HG03565 (cell line): Measurements from ENCODE around the gene MAP3K13.
A peak's percentile ranks its signal among the peaks of the same experiment; 100 is the strongest.
"Not testable (repeated sequence)": the region's sequence is repeated elsewhere in the genome, so short reads cannot be mapped to it uniquely, and the experiment has no call there.

ENCODE experiments used
- ATAC-seq: cut with Tn5 transposase; IDR thresholded peaks from one replicate; pipeline ENCODE4 v1.9.1; 2021; ENCODE audit warnings: mild to moderate bottlenecking, moderate library complexity; ENCODE audit not compliant: unreplicated experiment

The MAP3K13 gene

DNA sequence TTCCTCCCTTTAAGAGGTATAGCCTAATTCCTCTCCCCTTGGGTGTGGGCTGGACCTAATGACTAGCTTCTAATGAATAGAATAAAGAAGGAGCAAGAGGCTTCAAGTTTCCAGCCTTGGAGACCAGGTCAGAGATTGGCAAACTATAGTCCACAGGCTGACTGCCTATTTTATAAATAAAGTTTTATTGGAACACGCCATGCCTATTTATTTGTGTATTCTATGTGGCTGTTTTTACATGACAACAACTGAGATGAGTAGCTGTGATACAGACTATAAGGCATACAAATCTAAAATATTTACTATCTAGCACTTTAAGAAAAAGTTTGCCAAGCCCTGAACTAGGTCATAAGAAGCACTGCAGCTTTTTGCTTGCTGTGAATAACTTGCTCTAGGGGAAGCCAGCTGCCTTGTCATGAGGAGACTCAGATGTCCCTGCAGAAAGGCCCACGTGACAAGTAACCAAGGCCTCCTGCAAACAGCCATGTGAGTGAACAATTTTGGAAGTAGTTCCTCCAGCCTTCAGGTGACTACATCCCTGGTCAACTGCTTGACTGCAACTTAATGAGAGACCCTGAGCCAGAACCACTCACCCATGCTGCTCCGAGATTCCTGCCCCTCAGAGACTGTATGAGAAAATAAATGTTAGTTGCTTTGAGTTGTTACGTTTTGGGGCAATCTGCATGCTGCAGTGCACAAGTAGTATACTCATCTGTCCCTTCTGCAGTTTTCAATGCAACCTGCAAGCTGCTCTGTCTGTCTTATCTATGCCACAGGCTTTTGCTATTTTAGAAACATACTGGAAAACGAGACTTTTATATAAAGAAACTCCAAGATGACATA, 21.1 kb upstream of the MAP3K13 start:
- ATAC-seq: no peak

DNA sequence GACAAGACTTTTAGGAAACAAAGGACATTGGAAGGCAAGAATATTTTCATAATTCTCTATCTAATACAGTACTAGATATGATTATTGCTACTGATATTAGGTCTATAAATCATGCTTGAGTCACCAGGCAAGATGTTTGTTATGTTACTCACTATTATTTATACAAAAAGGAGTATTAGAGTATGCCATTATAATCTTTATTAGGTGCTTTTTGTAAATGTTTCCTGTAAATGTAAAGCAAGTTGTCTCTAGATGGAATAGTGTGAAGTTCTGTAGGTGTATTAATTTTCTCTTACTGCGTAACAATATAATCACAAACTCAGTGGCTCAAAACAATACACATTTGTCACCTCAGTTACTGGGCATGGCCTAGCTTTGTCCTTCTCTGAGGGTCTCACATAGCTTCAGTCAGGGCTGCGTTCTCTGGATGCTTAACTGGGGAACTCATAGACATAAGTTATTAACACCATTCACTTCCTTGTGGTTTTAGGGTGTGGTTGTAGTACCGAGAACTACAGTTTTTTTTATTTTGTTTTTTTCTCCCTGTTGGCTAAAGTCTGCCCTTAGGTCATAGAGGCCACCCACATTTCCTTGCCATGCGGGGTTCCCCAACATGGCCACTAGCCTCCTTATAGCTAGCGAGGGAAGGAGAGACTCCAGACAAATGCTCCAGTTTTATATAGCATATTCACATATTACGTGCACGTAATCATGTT, 20.3 kb upstream of the MAP3K13 start:
- ATAC-seq: no peak

DNA sequence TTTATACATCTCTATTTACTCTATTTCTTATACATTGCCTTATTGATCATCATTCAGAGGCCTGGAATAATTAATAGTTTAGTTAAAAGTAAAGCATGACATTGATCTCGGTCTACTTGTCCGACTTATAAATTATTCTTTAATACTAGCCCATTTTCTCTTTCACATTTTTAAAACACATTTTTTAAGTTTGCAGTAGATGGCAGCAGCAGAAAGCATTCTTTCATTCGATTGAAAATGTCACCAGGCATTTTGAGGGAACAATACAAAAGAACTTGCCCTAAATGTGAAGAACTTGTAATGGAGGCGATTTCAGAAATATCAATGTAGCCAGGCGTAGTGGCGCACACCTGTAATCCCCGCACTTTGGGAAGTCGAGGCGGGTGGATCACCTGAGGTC, 15.5 kb upstream of the MAP3K13 start:
- no peak for ATAC-seq

DNA sequence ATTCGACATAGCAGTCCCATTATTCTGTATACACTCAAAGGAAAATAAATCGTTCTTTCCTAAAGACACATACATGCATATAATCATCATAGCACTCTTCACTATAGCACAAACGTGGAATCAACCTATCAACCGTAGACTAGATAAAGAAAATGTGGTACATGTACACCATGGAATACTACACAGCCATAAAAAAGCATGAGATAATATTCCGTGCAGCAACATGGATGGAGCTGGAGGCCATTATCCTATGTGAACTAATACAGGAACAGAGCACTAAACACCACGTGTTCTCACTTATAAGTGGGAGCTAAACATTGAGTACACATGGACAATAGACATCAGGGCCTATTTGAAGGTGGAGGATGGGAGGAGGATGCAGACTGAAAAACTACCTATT, 12.1 kb upstream of the MAP3K13 start:
- no peak for ATAC-seq

DNA sequence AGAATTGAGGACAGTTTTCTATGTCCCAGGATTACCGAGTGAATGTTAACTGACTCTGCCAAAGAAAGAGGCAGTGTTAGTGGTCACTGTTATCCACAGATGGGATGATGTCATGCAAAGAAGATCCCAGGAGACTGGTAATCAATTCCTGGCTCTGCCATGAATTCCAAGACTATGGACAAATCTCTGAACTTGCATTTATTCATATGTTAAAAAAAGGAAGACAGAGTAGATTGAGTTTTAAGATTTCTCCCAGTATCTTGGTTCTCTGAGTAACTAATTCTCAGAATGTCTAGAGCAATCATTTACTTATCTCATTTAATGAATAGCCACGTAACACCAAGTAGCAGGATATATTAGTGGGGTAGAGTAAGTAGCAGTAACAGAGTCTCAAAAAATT, 11.5 kb upstream of the MAP3K13 start:
- ATAC-seq: no peak

DNA sequence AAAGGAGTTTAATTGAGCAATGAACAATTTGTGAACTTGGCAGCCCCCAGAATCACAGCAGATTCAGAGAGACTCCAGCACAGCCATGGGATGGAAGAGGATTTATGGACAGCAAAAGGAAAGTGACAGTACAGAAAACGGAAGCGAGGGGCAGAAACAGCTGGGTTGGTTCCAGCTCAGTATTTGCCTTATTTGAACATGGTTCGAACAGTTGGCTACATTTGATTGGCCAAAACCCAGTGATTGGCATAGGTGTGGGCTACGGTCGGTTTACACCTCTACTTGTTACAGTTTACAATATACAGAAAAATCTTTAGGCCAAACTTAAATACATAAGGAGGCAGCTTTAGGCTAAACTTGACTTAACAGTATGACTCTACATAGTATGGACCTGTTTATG, 9.7 kb upstream of the MAP3K13 start:
- no peak for ATAC-seq

DNA sequence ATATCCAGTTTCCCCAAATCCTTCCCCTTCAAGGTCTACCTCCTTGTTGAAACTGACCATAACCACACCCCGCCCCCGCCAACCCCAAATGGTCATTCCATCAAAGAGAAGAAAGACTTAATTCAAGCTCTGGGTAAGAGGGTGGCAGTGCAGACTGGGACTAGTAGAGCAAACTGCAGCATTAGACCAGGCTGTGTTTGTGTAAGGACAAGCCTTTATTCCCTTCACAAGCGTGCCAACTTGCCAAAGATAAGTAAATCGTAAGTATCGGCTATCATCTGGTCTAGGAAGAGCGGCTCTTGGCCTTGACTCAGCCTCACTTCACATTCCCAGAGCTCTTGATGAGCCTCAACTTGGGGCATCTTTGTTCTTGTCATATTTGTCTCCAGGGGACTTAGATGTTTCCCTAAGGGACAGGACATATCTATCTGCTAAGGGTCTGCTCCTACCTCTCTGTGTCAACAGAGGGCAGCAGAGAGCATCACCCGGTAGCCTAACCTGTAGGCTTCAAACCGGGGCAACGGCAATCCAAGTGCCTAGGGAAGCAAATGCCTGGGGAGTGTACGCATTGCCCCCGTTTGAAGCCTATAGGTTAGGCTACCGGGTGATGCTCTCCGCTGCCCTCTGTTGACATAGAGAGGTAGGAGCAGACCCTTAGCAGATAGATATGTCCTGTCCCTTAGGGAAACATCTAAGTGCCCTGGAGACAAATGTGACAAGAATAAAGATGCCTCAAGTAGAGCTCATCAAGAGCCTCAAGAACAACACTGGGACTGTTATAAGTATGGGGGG, 8.9 kb upstream of the MAP3K13 start:
- peak; percentile 95 for ATAC-seq

DNA sequence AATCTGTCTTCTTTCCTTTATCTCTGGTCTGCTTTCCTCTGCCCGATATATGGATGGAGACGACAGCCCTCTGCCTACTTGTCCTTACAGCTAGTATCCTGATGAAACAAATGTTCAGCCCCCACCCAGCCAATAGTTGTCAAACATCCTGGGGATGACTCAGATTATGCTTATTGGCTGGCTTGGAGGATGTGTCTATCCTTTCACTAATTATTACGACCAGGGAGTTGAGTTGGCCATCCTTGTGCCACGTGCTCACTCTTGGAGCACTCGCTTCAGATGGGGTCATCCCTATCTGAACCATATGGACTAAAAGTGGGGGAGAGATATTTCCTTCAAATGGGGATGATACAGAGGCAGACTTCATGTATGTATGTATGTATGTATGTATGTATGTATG, 6.4 kb upstream of the MAP3K13 start:
- no peak for ATAC-seq

DNA sequence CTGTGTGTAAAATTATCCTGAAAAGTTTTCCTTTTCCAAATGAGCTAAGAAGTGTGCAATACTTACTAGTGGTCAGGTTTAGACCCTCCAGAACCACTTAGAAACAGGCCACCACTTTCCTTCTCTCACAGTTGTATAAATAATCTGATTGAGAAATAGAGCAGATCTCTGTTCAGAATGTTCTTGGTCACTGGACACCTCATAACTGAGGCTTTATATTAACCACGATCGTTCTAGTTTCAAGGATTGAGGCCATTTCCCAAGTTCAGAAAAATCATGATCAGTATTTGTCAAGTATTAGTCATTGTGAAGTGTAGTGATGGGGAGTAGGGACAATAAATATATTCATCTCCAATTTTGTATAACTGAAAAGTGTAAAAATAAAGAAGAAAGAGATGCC, 1.0 kb upstream of the MAP3K13 start:
- ATAC-seq: no peak

DNA sequence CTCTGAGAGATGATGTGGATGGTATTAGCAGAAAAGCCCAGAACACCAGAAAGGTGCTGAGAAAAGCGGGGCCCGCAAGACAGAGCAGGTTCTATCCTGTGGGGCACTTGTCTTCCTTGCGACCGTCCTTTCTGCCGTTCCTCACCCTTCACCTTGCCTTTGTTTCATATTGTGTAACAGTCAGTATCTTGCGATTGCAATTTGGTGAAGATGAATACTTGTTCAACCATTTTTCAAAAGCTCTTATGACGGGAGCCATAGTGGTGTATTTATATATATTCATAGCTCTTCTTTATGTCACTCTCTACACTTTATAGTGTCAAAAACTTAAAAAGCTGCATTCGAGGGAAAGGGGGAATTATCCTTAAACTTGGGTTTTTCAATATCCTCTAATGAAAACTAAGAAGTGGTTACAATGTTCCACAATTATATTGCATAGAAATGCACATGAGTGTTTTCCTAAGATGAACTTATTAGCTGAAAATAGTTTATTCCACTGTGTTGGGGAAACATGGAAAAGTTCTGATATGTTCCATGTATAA, 797 bp downstream of the MAP3K13 start:
- no peak for ATAC-seq

DNA sequence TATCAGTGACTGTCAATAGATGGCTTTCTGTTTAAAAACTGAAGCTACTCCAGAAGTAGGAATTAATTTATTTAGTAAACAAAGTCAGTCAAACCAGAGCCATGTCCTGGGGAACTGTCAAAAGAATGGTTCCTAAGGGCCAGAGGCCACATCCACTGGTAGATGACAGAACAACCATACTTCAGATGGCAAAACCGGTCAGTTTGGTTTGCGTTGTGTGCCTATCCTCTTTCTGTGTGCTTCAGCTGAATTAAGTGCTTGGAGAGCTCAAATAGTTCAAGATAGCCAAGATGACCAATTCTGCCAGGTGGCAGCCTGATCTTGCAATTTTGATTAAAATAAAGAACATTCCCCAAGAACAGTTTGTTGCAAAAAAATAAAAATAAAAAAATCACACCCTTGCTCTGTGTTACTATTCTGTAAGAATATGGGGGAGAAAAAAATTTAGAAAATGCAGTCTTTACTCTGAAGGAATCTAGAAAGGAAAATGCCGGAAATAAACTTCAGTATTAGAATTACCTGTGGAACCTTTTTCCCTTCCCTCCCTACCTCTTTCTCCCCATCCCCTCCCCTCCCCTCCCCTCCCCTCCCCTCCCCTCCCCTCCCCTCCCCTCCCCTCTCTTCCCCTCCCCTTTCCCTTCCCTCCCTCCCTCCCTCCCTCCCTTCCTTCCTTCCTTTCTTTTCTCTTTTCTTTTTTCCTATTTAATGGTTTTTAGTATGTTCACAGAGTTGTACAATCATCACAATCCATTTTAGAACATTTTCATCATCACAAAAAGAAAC, 2.5 kb downstream of the MAP3K13 start:
- ATAC-seq: no peak

DNA sequence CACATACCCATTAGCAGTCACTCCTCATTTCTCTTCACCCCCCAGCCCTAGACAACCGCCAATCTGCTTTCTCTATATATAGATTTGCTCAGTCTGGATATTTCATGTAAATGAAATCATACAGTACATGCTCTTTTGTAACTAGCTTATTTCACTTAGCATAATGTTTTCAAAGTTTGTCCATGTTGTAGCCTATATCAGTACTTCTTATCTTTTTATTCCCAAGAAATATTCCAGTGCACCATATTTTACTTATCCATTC, 3.1 kb downstream of the MAP3K13 start:
- ATAC-seq: no peak

DNA sequence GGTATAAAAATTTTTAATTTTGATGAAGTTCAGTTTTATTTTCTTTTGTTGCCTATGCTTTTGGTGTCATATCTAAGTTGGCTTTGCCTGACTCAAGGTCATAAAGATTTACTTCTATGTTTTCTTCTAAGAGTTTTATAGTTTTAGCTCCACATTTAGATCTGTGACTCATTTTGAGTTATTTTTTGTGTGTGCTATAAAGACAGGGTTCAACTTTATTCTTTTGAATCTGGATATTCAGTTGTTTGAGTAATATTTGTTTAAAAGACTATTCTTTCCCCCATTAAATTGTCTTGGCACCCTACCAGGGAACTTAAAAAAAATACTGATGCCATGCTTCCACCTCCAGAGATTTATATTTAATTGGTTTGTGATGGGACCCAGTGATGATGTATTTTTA, 4.0 kb downstream of the MAP3K13 start:
- ATAC-seq: no peak

DNA sequence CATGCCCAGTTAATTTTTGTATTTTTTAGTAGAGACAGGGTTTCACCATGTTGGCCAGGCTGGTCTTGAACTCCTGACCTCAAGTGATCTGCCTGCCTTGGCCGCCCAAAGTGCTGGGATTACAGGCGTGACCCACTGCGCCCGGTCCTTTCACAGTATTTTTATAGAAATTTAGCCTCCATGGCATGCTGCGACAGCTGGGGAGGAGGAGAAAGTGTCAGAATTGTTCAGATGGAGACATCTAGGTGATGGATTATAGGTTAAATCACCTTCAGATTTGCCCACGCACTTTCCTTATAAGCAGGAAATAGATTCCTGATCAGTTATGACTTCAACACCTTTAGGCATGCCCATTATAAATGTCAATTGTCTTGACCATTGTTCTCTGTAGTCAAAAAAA, 7.4 kb downstream of the MAP3K13 start:
- not testable (repeated sequence) for ATAC-seq

DNA sequence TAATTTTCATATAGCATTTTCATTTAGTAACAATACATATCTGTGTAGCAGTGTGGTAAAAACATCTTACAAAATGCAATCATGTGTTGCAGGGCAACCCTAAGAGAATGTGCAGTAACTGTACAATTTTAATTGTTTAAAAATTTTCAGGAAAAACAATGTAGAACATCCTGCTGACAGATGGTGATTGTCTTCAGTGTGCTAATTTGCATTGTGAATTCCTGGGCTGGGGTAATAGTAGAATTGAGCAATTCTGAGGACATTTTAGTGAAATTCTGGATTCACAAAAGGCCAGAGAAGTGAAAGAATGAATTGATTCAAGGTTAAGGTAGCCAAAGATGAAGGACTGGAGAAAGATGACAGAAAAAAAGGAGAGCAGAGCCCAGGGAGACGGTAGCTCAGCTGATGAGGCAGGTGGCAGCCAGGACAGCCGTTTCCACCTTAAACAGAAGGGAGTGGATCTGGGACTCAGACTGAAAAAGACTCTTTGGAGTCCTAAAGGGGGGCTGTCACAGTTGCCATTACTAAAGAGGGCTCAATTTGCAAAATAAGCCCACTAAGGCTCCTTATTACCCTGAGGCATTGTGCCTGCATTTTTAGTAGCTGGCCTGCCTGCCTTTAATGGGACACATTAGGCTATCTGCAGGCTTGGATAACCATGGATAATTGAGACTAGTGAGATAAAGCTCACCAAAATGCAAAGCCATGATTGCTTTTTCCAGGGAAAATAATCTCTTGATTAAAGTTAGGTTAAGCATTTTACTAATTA, 8.6 kb downstream of the MAP3K13 start:
- ATAC-seq: no peak

DNA sequence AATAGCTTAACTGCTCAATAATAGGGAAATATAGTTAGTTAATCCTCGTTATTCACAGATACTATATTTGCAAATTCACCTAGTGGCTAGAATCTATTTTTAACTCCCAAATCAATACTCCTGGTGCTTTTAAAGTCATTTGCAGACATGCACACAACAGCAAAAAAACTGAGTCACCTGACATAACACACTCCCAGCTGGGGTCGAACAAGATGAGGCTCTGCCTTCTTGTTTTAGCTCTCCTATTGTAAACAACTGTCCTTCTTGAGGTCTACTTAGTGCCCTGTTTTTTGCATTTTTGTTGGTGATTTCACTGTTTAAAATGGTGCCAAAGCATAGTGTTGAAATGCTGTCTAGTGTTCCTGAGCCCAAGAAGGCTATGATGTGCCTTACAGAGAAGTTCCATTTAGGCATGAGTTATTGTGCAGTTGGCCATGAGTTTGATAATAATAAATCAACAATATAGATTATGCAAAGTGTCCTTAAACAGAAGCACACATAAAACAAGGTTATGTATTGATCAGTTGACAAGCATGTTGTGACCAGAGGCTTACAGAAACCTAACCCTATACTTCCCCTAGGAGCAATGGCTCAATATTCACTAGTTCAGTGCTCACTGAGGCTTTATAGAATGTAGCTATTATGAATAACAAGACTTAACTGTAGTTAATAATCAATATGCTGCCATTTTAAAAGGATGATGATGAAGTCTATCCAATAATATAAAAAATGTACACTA, 18.6 kb downstream of the MAP3K13 start:
- no peak for ATAC-seq

DNA sequence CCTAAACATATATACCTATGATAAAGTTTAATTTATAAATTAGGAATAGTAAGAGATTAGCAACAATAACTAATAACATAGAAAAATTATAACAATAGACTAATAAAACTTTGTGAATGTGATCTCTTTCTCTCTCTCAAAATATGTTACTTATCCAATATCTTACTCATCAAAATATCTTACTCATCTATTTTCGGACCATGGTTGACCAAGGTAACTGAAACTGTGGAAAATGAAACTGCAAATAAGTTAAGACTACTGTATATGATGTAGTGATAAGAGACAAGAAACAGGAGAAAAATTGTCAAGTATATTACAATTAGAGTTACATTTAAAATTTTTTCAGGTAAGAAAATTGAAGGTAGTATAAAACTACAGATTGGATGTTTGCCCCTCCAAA, 19.2 kb downstream of the MAP3K13 start:
- no peak for ATAC-seq

DNA sequence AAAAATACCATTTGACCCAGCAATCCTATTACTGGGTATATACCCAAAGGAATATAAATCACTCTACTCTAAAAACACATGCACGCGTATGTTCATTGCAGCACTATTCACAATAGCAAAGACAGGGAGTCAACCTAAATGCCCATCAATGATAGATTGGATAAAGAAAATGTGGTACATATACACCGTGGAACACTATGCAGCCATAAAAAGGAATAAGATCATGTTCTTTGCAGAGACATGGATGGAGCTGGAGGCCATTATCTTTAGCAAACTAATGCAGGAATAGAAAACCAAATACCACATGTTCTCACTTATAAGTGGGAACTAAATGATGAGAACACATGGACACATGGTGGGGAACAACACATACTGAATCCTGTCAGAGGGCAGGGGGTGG, 23.6 kb downstream of the MAP3K13 start:
- not testable (repeated sequence) for ATAC-seq

DNA sequence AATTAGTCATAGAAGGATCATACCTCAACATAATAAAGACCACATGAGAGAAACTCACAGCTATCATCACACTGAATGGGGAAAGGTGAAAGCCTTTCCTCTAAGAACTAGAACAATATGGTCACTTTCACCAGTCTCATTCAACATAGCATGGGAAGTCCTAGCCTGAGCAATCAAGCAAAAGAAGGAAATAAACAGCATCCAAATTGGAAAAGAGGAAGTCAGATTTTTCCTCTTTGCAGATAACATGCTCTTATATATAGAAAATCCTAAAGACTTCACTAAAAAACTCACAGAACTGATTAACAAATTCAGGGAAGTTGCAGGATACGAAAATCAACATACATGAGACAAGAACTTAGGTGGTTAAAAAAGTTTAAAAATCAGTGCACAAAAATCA, 24.7 kb downstream of the MAP3K13 start:
- ATAC-seq: no peak
